Mesothelial cell of epicardium (in vitro differentiated cells): ENCODE measurements around the gene P2RX4. TPM values are rescaled to one million over a fixed set of nuclear protein-coding genes. Genes with fewer than 3 reads are reported as not detected.
"Not testable (repeated sequence)": the region's sequence is repeated elsewhere in the genome, so short reads cannot be mapped to it uniquely, and the experiment has no call there.

Experiments used
- DNase-seq, 2 experiments: peaks; one replicate each; pipeline ENCODE4 v3.0.0; 2021; ENCODE audit warnings: low spot score in 2 of 2; ENCODE audit not compliant: unreplicated experiment in 2 of 2
- H3K27ac Mint-ChIP-seq: 2 replicates; pipeline ENCODE4 v1.8.0; 2021; ENCODE audit warnings: mixed read lengths
- H3K27me3 Mint-ChIP-seq: 2 replicates; pipeline ENCODE4 v1.8.0; 2021; ENCODE audit warnings: low read depth, mixed read lengths
- H3K36me3 Mint-ChIP-seq: 2 replicates; pipeline ENCODE4 v1.8.0; 2021; ENCODE audit warnings: mixed read lengths
- H3K4me1 Mint-ChIP-seq: 2 replicates; pipeline ENCODE4 v1.8.0; 2021; ENCODE audit warnings: mixed read lengths
- H3K4me3 Mint-ChIP-seq: 2 replicates; pipeline ENCODE4 v1.8.0; 2021; ENCODE audit warnings: mild to moderate bottlenecking, moderate library complexity, mixed read lengths
- H3K9me3 Mint-ChIP-seq: 2 replicates; pipeline ENCODE4 v1.8.0; 2021; ENCODE audit warnings: mixed read lengths
- CTCF ChIP-seq: fragments of 200-600 bp; sonication (generic); IDR thresholded peaks from one replicate; pipeline ENCODE4 v1.5.0; 2021; ENCODE audit warnings: antibody characterized with exemption; ENCODE audit not compliant: unreplicated experiment
- total RNA-seq: library from RNA; stranded (reverse); gene quantifications from 3 replicates; pipeline ENCODE4 v1.2.1, GENCODE V29; 2021

P2RX4 gene
- total RNA-seq, 1 donor from 2014 or later = 19.3 TPM

DNA sequence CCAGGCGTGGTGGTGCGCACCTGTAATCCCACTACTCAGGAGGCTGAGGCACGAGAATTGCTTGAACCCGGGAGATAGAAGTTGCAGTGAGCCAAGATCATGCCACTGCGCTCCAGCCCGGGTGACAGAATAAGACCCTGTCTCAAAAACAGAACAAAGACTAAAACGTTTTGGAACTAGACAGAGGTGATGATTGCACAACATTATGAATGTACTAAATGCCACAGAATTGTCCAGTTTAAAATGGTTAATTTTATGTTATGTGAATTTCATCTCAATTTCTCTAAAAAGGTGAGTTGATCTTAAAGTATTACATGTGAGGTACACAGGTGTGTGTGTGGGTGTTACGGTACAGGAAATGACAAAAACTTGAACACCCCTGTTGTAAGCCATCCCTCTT is 16.5 kb downstream of the P2RX4 start:
- Mint-ChIP-seq H3K27me3 (no peaks in the 10 kb centered on the region), H3K4me3 (no peak overlapping the region), H3K4me1 (peaks cover 7% of the 10 kb centered on the region), H3K36me3 (peaks cover 13% of the 10 kb centered on the region), H3K27ac (no peak overlapping the region), H3K9me3 (no peaks in the 10 kb centered on the region)
- no peak for TF ChIP-seq CTCF
- no peak for DNase-seq

DNA sequence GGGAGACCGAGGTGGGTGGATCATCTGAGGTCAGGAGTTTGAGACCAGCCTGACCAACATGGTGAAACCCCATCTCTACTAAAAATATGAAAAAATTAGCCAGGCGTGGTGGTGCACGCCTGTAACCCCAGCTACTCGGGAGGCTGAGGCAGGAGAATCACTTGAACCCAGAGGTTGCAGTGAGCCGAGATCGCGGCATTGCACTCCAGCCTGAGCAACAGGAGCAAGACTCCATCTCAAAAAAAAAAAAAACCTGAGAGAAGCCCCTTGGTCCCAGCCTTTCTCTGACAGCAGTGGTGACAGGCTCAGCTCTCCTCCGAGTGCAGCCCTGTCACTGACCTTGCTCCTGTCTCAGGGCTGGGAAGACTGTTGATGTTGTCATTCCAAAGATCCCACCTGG is 16.9 kb downstream of the P2RX4 start:
- Mint-ChIP-seq H3K36me3 (peaks cover 12% of the 10 kb centered on the region), H3K27ac (peak overlapping the region; percentile 93)
- H3K4me3 Mint-ChIP-seq, H3K27me3 Mint-ChIP-seq, H3K4me1 Mint-ChIP-seq, H3K9me3 Mint-ChIP-seq, DNase-seq: not testable (repeated sequence)

DNA sequence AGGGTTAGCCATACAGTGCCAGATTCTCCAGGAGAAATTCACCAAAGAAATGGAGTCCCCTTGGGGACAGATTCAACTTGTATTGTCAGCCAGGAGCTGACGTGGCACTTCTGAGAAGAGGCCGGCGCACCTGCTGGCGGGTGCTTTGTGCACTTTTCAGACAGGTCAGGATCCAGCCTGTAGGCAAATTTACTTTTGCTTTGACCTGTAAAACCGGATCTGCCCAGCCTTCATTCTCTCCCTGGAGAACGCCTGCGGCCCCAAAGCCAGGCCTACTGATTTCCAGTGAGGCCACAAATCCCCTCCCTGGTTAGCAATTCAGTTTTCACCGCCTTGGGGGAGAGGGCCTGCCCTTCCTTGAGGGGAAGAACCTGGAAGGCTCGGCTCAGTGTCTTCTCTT is 17.4 kb downstream of the P2RX4 start:
- H3K4me1 Mint-ChIP-seq = peaks cover 7% of the 10 kb centered on the region
- peak overlapping the region; percentile 93 for H3K27ac Mint-ChIP-seq
- peaks cover 10% of the 10 kb centered on the region for H3K36me3 Mint-ChIP-seq
- no peak for TF ChIP-seq CTCF
- no peaks in the 10 kb centered on the region for H3K27me3 Mint-ChIP-seq
- no peak overlapping the region for H3K4me3 Mint-ChIP-seq
- no peaks in the 10 kb centered on the region for H3K9me3 Mint-ChIP-seq
- no peak for DNase-seq

DNA sequence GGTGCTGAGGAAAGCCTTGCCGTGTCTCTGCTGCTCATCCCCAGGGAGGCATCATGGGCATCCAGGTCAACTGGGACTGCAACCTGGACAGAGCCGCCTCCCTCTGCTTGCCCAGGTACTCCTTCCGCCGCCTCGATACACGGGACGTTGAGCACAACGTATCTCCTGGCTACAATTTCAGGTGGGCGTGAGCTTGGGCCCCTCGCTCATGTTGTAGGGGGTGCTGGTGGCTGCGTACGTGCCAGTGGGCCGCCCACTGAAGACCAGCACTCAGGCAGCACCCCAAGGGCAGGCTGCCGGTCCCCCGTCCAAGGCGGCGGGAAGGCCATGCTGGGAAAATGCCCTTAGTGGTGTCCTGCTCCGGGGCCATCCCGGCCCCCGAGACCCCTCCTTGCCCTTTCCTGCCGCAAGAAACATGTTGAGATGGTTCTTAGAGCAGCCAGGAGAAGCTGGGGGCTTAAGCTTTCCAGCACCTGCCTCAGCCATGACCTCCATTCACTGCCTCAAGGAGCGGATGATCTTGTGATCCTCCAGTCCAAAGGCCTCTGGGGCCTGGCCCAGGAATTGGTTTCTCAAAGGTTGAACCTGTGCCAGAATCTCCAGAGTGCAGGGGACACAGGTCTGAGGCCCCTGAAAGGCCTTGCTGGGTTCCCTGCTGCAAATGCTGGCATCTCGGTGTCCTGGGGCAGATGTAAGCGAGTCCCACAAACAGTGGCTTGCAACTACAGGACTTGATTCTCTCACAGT is 19.2 kb downstream of the P2RX4 start:
- peaks cover 4% of the 10 kb centered on the region for H3K36me3 Mint-ChIP-seq
- no peak for TF ChIP-seq CTCF

GRCh38 chr12:121229826-121230537 is 20.1 kb downstream of the P2RX4 start:
- H3K27me3 Mint-ChIP-seq, H3K4me1 Mint-ChIP-seq: not testable (repeated sequence)
- peak in 1 of 2 experiments; percentile 77 for DNase-seq

More for the DNA sequence above, 19.2 kb downstream of the P2RX4 start:
- Mint-ChIP-seq H3K4me1 (peaks cover 7% of the 10 kb centered on the region), H3K27ac (no peak overlapping the region), H3K4me3 (no peak overlapping the region), H3K9me3 (no peaks in the 10 kb centered on the region), H3K27me3 (no peaks in the 10 kb centered on the region)
- no peak for DNase-seq

More at GRCh38 chr12:121229826-121230537, 20.1 kb downstream of the P2RX4 start:
- not testable (repeated sequence) for H3K27ac Mint-ChIP-seq, H3K4me3 Mint-ChIP-seq, H3K9me3 Mint-ChIP-seq, H3K36me3 Mint-ChIP-seq
- peak; percentile 93 for TF ChIP-seq CTCF
